ENCODE data around the gene DDX1. TPM values are rescaled to one million over a fixed set of nuclear protein-coding genes. Genes with fewer than 3 reads are reported as not detected.

Gene DDX1
- total RNA-seq, 1 experiment from 2014 or later: 193 TPM

DNA sequence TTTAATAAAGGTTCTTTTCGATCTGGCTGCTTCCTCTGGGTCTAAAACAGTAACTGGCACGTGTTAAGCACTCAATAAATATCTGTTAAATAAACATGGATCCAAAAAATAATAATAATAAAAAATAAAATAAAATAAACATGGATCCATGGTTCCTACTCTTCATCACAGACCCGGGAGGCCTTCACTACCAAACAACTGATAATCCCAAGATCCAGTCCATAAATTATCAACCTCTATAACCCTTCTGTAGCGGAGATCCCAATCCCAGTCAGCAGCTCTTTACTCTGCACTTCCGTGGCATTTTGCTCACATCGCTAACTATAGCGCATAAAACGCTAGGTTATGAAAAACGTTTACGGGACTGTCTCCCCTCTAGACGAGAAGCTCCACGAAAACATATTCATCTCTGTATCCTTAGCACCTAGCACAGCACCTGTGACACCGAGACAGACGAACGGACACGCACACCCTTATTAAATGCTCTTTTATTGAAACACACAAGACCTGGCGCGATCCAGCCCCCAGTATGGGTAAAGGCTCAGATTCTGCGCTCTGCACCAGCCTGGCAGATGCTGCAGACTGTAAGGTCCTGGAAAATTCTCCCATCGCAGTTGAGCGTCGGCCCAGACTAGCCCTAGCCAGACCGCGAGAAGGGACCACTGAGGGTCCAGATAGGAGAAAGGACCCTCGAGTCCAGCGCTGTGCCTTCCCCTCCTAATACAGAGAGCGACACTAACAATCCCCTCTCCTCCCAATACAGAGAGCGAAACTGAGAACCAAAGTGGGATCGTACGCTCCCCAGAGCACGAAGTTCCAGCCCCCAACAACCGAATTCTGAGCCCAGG, 31.3 kb upstream of the DDX1 start:
- in situ Hi-C loops (cut with HindIII; ENCODE audit: low pct_unique_long_range_greater_than_20kb, low sequenced_read_pairs): no loop called here
- peak; percentile 45 for DNase-seq (ENCODE audit: low read depth, low spot score)

DNA sequence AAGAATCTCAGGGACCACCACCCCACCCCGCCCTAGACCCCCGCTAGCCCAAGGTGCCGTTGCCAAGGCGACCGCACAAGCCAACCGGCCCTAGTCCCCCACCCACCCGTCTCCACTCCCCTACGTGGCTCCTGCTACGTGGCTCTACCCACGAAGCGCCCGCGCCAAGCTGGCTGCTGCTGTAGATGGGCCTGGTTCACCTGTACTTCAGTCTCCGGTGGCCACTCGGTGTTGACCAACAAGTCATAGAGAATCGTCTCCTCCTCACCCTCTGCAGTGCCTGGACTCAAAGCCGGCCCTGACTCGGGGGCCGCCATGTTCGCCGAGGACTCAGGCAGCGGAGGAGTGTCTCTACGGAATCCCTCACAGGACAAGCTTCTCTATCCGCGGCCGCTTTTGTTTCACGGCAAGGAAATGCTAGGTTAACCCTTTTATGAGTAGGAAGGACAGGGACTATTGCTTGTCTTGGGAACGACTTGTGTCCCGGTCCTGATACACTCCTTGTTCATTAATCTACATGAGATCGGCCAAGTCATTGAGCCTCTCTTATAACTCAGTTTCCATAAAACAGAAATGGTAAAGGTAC, 30.6 kb upstream of the DDX1 start, which contains the start of gene NBAS:
TSS of gene NBAS (minus strand) at position 347 of the 586 bp plus-strand sequence. CDS start at position 317, 30 bp downstream.
- in situ Hi-C loops (cut with HindIII; ENCODE audit: low pct_unique_long_range_greater_than_20kb, low sequenced_read_pairs): no loop called here
- DNase-seq (ENCODE audit: low read depth, low spot score): peak; percentile 95

DNA sequence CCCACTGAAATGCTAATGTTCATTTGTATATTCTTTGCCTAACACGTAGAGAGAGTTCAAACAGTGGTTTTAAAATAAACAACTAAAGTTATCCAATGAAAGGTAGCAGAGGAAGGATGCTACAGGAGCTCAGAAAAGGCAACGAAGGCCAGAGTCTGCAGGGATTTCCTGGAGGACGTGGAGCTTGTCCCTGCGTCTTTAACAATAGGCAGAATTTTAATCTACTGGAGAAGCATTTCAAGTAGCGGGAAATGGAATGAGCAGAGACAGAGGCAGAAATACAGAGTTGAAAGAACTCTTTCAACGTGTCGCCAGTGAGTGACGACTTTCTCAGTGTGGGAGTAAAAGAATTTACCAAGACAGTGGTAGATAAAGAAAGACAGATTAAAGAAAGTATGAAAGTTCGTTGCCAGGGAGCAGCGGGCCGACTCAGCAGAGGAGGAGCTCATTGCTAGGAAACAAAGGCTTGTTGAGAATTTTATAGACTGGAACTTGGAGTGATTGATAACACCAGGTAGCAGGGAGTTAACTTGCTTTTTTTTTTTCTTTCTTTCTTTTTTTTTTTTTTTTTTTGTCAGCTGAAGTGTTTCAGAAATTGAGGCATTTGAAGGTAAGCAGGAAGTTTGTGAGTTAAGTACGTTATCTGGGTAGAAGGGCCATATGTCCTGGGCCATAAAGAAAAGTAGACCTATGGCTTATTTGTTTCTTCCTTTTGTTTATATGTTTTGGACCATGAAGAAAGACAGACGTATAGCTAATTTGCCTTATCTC, 29.9 kb upstream of the DDX1 start:
- in situ Hi-C loops (cut with HindIII; ENCODE audit: low pct_unique_long_range_greater_than_20kb, low sequenced_read_pairs): no loop called here
- DNase-seq (ENCODE audit: low read depth, low spot score): peak; percentile 66

DNA sequence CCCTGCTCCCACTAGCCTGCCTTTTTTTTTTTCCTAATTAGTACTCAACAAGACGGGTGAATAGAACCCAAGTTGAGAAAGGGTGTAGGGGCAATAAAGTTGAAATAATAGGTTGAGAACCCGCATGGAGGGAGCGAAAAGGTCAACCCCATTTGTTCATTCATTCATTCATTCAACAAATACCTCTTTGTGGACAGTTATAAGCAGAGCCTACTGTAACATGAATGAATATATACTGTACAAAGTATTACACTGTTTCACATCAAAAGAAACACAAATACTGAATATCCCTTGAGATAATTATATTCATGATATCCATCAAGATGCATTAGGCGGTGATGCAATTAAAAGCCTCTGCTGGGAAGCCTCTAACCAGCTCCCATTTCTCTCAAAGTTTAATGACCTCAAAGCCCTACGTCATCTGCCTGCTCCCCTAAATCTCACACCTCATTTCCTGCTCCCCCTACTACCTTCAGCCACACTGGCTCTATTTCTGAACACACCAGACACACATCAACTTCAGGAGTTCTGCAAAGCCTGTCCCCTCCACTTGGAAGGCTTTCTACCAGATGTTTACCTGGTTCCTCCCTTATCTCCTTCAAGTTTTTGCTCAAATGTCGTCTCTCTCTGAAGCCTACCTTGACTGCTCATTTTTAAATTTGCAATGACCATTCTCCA, 29.2 kb upstream of the DDX1 start:
- DNase-seq (ENCODE audit: low read depth, low spot score): no peak
- in situ Hi-C loops (cut with HindIII; ENCODE audit: low pct_unique_long_range_greater_than_20kb, low sequenced_read_pairs): no loop called here

DNA sequence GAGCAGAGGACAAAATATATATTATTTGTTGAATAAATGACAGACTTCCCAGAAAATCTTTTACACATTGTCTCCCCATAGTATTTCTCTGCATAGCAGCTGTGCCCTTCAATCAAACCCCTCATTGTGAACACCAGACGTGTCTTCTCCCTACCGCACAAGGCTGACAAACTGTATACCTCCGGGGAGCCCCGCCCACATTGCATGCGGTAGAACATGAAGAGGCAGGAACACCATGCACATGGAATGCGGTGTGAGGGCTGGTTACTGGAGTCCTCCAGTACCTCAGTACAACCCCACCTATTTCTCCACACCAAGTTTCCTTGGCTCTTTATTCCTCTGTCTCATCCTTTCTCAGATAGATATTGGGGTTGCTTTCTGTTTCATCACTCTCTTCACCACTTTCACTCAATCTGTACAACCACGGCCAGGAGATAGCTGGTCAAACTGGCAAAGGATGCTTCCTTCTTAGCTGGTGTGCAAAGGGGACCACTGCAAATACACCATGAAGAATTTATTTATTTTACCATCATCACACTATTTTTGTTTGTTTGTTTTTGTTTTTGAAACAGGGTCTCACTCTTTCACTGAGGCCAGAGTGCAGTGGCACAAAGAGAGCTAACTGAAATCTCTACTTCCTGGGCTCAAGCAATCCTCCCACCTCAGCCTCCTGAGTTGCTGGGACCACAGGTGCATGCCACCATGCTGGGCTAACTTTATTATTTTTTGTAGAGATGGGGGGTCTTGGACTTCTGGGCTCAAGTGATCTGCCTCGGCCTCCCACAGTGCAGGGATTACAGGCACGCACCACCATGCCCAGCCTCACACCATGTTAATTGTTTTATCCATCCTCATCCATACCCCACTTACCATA, 28.2 kb upstream of the DDX1 start:
- in situ Hi-C loops (cut with HindIII; ENCODE audit: low pct_unique_long_range_greater_than_20kb, low sequenced_read_pairs): no loop called here
- DNase-seq (ENCODE audit: low read depth, low spot score): no peak

DNA sequence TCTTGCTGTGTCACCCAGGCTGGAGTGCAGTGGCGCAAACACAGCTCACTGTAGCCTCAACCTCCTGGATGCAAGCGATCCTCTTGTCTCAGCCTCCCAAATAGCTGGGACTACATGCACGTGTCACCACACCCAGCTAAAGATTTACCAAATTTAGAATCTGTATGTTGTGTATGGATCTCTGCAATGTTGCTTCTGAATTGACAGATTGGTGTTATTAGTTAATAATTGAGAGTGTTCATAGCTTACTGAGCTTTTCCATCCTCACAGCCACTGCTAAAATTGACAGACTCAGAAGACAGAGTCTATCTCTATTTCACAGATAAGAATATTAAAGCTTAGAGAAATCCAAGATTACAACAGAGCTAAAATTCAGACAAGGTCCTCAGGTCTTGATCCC, 26.3 kb upstream of the DDX1 start:
- no peak for DNase-seq (ENCODE audit: low read depth, low spot score)
- in situ Hi-C loops (cut with HindIII; ENCODE audit: low pct_unique_long_range_greater_than_20kb, low sequenced_read_pairs): no loop called here

DNA sequence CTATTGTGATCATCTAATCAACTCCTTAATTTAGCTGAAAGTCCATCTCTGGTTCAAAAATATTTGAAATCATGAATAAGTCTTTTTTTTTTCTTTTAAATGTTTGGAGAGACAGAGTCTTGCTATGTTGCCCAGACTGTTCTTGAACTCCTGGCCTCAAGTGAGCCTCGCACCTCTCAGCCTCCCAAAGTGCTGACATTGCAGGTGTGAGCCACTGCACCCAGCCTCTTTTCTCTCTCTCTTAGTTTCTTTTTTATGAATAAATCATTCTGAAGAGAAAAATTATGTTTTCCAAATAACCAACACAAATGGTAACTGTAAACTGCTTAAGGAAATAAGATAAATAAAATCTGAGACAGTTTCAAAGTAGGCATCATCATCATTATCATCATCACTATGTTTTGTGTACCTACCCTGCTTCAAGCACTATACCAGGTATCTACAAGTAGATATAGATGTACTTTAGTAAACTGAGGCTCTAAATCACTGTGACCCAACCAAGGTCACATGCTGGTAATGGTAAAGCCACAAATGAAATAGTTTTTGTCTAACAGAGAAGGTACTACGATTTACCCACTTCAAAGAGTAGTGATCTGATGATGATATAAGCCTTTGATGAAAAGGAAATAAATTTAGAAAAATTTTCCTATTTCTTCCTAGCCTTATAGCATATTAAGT, 25.5 kb upstream of the DDX1 start:
- no peak for DNase-seq (ENCODE audit: low read depth, low spot score)
- in situ Hi-C loops (cut with HindIII; ENCODE audit: low pct_unique_long_range_greater_than_20kb, low sequenced_read_pairs): no loop called here

DNA sequence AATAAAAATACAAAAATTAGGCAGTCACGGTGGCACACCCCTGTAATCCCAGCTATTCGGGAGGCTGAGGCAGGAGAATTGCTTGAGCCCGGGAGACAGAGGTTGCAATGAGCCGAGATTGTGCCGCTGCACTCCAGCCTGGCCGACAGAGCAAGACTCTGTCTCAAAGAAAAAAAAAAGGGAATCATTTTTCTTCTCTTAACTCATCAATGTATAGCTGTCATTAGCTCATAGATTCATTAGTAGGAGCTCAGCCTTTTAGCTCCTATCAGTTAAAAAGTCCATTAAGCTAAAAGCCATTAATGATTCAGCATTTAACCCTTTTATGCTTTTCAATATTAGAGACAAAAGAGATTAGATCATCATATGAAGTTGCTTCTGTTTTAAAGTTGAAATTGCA, 24.8 kb upstream of the DDX1 start:
- DNase-seq (ENCODE audit: low read depth, low spot score): no peak
- in situ Hi-C loops (cut with HindIII; ENCODE audit: low pct_unique_long_range_greater_than_20kb, low sequenced_read_pairs): no loop called here

DNA sequence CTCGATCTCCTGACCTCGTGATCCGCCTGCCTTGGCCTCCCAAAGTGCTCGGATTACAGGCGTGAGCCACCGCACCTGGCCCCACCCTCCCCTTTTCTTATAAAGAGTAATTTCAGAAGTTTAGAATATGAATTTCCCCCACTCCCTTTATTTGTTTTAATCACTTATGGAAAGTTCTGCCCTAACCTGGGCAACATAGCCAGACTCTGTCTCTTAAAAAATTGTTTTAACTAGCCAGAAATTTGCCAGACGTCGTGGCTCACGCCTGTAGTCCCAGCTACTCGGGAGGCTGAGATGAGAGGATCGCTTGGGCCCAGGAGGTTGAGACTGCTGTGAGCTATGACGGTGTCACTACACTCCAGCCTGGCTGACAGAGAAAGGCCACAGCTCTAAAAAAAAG, 22.8 kb upstream of the DDX1 start:
- in situ Hi-C loops (cut with HindIII; ENCODE audit: low pct_unique_long_range_greater_than_20kb, low sequenced_read_pairs): no loop called here
- no peak for DNase-seq (ENCODE audit: low read depth, low spot score)

DNA sequence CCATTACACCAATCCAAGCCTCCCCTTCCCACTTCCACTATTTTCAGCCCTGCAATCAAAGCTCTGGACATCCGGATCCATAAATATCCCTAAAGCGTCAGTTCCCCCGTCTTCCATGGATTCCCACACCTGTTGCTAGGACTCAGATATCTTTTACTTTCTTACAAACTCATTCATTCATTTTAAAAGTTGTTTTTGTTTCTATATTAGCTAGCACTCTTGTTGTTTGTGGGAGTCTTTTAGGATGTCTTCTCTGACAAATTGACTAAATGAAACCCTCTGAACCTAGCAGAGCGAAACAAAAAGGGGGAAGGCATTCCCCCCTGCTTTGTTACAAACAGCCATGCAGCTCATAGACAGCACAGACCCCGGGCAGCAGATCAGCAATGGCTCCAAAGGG, 21.6 kb upstream of the DDX1 start:
- in situ Hi-C loops (cut with HindIII; ENCODE audit: low pct_unique_long_range_greater_than_20kb, low sequenced_read_pairs): no loop called here
- no peak for DNase-seq (ENCODE audit: low read depth, low spot score)

DNA sequence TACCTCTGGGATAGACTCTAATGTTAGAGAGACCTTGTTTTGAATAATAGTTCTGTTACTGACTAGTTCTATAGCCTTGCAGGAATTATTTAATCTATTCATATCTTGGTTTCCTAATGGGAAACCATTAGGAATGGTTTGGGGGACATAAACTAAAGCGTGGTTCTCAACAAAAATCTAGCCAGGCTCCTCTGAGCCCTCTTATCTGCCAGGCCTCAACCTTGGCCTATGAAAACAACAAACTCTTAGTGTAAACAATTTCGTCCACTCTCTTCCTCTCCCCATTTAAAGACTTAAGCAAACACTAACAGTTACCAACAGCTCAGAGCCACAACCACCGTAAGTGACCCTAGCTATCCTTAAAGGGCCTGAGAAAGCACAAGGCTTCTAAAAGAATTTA, 19.9 kb upstream of the DDX1 start:
- in situ Hi-C loops (cut with HindIII; ENCODE audit: low pct_unique_long_range_greater_than_20kb, low sequenced_read_pairs): no loop called here
- DNase-seq (ENCODE audit: low read depth, low spot score): no peak

DNA sequence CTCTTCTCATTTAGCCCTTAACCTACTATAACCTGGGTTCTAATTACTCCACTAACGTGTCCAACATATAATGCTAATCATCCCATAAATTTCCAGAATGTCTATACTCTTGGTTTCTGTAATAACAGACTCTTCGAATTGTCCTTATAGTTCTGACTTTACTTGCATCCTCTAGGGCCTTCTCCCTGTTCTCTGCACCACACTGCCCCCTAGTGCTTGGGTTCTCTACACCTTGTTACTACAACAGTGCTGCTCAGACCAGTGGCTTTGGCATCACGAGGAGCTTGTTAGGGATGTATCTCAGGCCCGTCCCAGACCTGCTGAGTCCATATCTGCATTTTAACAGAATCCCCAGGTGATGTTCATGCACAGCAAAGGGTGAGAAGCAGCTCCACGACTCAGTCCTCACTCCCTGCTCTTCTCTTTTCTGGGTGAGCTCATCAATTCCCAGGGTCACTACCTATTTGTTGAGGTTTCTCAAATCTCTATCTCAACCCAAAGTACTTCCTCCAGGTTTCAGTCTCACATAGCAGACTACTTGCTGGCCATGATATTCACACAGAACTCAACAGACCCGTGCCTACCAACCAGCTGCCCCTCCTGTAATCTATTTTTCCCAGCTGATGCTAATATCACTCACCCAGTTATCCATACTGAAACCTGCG, 14.5 kb upstream of the DDX1 start:
- DNase-seq (ENCODE audit: low read depth, low spot score): peak; percentile 94
- in situ Hi-C loops (cut with HindIII; ENCODE audit: low pct_unique_long_range_greater_than_20kb, low sequenced_read_pairs): no loop called here

DNA sequence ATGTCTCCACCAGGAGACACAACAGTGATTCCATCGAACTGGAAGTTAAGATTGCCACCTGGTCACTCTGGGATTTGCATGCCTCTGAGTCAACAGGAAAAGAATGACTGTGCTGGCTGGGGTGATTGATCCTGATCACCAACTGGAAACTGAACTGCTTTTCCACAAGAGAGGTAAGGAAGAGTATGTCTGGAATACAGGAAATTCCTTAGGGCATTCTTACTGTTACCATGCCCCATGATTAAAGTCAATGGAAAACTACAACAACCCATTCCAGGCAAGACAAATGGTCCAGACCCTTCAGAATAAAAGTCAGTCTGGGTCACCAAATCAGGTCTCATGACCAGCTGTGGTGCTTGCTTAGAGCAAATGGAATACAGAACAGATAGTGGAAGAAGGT, 12.0 kb upstream of the DDX1 start:
- in situ Hi-C loops (cut with HindIII; ENCODE audit: low pct_unique_long_range_greater_than_20kb, low sequenced_read_pairs): no loop called here
- DNase-seq (ENCODE audit: low read depth, low spot score): no peak

DNA sequence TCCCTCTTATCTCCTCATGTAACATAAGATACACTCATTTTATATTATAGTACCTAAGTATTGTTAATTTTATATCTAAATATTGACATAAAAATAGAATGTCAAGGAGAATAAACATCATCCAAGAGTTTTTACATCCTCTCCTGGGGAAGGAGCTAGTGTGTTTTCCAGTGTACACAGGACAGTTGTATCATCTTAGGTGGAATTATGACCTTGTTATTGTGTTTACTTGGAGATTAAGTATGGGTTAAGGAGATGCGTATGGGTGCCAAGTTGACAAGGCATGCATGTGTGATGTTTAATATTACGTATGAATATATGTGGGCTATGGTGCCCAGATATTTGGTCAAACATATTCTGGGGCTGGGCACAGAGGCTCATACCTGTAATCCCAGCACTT, 11.2 kb upstream of the DDX1 start:
- in situ Hi-C loops (cut with HindIII; ENCODE audit: low pct_unique_long_range_greater_than_20kb, low sequenced_read_pairs): no loop called here
- DNase-seq (ENCODE audit: low read depth, low spot score): no peak

DNA sequence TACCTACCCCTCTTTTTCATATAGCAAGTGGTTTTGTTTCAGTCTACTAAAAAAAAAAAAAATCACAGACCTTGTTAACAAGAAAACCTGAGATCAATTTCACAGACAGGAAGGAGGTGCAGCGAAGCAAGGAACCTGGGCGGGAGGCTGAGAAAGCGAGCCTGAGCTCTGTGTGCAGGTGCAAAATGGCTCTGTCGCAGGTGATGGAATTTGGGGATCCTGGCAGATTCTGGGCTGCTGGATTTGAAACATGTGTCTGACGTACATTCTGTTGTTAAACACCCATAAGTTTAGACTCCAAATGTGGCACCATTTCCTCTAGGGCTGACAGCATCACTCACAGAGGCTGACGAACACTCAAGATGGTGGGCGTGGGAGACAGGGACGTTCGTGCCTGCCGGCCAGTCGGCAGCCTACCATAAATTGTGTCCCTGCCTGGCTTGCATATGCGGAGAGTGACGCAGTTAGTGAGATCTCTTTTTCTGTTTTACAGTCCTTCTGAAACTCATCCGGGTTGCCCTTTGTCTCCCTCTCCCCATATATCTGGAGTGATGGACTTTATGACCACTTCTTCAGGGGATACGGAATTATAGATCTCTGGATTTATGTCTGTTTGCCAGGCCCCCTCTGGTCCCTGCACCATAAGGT, 8.8 kb upstream of the DDX1 start:
- no peak for DNase-seq (ENCODE audit: low read depth, low spot score)
- in situ Hi-C loops (cut with HindIII; ENCODE audit: low pct_unique_long_range_greater_than_20kb, low sequenced_read_pairs): no loop called here

DNA sequence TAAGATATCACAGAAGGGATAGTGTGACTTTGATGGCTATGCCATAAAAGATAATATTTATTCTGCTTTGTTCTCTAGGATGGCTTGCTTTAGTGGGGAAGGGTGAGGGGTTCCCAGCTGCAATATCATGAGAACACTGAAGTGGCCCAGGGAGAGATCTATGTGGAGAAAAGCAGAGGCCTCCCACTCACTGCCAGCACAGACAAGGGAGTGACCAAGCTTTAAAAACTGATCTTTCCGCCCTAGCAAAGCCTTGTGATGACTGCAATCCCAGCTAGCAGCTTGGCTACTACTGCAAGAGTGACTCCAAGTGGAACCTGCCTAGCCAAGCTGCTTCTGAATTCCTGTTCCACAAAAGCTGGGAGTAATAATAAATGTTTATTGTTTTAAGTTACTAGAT, 7.8 kb upstream of the DDX1 start:
- in situ Hi-C loops (cut with HindIII; ENCODE audit: low pct_unique_long_range_greater_than_20kb, low sequenced_read_pairs): no loop called here
- no peak for DNase-seq (ENCODE audit: low read depth, low spot score)

All from SK-MEL-5 (cell line).